ENCODE results near the gene RCVRN. TPM values are rescaled to one million over a fixed set of nuclear protein-coding genes. Genes with fewer than 3 reads are reported as not detected.

Gene RCVRN
- total RNA-seq, 1 donor, result not detected

DNA sequence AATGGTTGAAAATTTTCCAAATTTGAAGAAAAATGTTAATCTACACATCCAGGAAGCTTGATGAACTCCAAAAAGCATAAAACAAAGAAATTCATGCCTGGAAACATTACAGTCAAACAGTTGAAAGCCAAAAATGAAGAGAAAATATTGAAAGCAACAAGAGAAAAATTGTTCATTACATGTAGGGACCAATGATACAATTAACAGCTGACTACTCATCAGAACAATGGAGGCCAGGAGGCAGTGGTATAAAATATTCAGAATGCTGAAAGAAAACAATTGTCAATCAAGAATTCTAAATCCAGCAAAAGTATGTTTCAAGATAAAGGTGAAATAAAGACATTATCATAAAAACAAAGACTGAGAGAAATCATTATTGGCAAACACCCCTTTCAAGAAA lies 21.6 kb downstream of the RCVRN start:
- no peak overlapping the region for H3K4me2 ChIP-seq (ENCODE audit: insufficient read depth, low read length)
- no peaks in the 10 kb centered on the region for H3K4me1 ChIP-seq (ENCODE audit: insufficient read depth, low read length)
- H3K4me3 ChIP-seq (ENCODE audit: insufficient read depth, low read length), result no peak overlapping the region
- H4K20me1 ChIP-seq (ENCODE audit: insufficient read depth, low read length), result no peaks in the 10 kb centered on the region
- no peak overlapping the region for H3K27ac ChIP-seq (ENCODE audit: low read depth, low read length)
- H3K9me3 ChIP-seq (ENCODE audit: low read depth, low read length), result no peaks in the 10 kb centered on the region
- DNase-seq (ENCODE audit: insufficient read length, low spot score, missing footprints), result no peak
- no peaks in the 10 kb centered on the region for H3K27me3 ChIP-seq (ENCODE audit: insufficient read depth, low read length)
- H3K36me3 ChIP-seq (ENCODE audit: insufficient read depth, low read length), result no peaks in the 10 kb centered on the region
- no peak for TF ChIP-seq CTCF (IDR thresholded peaks at IDR 0.05; ENCODE audit: extremely low read depth, low read depth, low read length)
- H2AFZ ChIP-seq (ENCODE audit: low read length), result no peak overlapping the region
- no peaks in the 10 kb centered on the region for H3K79me2 ChIP-seq (ENCODE audit: insufficient read depth, low read length)

DNA sequence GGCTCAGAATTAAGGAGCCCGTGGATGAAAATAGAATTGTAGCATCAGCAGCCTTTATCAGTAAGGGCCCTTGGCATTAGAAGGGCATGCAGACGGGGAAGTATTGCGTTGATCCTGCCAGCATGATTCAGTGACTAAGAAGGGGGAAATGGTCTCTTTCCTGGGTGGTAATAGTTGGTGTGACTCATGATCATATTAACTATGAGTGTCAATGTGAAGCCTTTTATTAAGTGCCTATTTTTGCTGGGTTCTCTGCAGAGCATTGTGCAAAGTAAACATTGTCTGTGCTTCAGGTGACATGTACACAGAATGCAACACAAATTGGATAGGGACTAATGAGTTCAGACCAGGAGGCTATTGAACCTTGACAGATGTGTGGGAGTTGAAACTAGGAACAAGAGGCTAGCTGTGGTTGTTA lies 24.5 kb downstream of the RCVRN start:
- Histone ChIP-seq H2AFZ (ENCODE audit: low read length) (no peak overlapping the region), H3K4me2 (ENCODE audit: insufficient read depth, low read length) (no peak overlapping the region), H3K4me1 (ENCODE audit: insufficient read depth, low read length) (no peaks in the 10 kb centered on the region), H3K36me3 (ENCODE audit: insufficient read depth, low read length) (no peaks in the 10 kb centered on the region), H3K79me2 (ENCODE audit: insufficient read depth, low read length) (no peaks in the 10 kb centered on the region), H4K20me1 (ENCODE audit: insufficient read depth, low read length) (no peaks in the 10 kb centered on the region), H3K27ac (ENCODE audit: low read depth, low read length) (no peak overlapping the region), H3K9me3 (ENCODE audit: low read depth, low read length) (no peaks in the 10 kb centered on the region), H3K27me3 (ENCODE audit: insufficient read depth, low read length) (no peaks in the 10 kb centered on the region), H3K4me3 (ENCODE audit: insufficient read depth, low read length) (no peak overlapping the region)
- DNase-seq (ENCODE audit: insufficient read length, low spot score, missing footprints), result no peak
- no peak for TF ChIP-seq CTCF (IDR thresholded peaks at IDR 0.05; ENCODE audit: extremely low read depth, low read depth, low read length)

DNA sequence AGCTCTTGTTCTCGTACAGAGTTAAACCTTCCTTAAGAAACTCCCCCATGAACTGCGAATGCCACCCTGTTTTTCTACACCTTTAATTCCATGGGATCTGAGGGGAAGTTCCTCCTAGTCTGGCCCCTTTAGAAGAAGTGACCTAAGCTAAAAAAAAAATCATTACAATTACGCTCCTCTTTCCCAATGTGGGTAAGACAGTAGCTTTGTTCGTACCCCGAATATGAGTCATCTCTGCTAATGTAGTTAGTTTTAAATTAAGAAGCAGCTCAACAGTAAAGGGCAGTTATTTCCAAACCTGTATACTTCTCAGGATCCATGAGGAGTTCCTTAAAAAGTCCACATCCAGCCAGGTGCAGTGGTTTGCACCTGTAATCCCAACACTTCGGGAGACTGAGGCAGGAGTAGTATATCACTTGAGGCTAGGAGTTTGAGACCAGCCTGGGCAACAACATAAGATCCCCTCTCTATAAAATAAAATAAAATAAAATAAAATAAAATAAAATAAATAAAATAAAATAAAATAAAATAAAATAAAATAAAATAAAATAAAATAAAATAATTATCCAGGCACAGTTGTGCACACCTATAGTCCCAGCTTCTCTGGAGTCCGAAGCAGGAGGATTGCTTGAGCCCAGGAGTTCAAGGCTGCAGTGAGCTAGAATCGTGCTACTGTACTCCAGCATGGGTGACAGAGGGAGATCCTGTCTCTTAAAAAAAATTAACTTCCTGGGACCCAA lies 26.1 kb downstream of the RCVRN start:
- Histone ChIP-seq H3K27ac (ENCODE audit: low read depth, low read length) (no peak overlapping the region), H3K79me2 (ENCODE audit: insufficient read depth, low read length) (no peaks in the 10 kb centered on the region), H3K4me3 (ENCODE audit: insufficient read depth, low read length) (no peak overlapping the region), H3K36me3 (ENCODE audit: insufficient read depth, low read length) (no peaks in the 10 kb centered on the region), H3K9me3 (ENCODE audit: low read depth, low read length) (no peaks in the 10 kb centered on the region), H4K20me1 (ENCODE audit: insufficient read depth, low read length) (no peaks in the 10 kb centered on the region), H3K4me1 (ENCODE audit: insufficient read depth, low read length) (no peaks in the 10 kb centered on the region), H3K27me3 (ENCODE audit: insufficient read depth, low read length) (no peaks in the 10 kb centered on the region), H3K4me2 (ENCODE audit: insufficient read depth, low read length) (no peak overlapping the region), H2AFZ (ENCODE audit: low read length) (no peak overlapping the region)
- no peak for DNase-seq (ENCODE audit: insufficient read length, low spot score, missing footprints)
- no peak for TF ChIP-seq CTCF (IDR thresholded peaks at IDR 0.05; ENCODE audit: extremely low read depth, low read depth, low read length)

DNA sequence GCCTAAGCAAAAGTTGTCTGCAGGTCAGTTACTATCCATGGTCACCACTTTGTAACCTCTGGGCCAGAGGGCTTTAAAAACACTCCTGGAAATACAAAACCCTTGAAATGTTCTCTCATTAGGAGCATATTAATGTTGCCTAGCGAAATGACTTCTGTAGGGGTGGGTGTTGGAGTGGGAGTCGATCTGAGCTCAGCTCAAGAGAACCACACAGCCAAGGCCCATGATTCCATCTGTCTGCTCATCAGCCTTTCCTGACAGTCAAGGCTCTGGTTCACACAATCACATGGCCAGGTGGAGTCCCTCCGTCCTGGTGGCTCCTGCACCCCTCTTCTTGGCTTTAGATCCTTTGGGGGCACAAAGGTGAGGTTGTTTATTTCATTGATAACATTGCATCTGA lies 26.7 kb downstream of the RCVRN start:
- Histone ChIP-seq H3K4me1 (ENCODE audit: insufficient read depth, low read length) (no peaks in the 10 kb centered on the region), H3K9me3 (ENCODE audit: low read depth, low read length) (no peaks in the 10 kb centered on the region), H4K20me1 (ENCODE audit: insufficient read depth, low read length) (no peaks in the 10 kb centered on the region), H3K36me3 (ENCODE audit: insufficient read depth, low read length) (no peaks in the 10 kb centered on the region), H3K4me2 (ENCODE audit: insufficient read depth, low read length) (no peak overlapping the region), H3K27ac (ENCODE audit: low read depth, low read length) (no peak overlapping the region), H3K4me3 (ENCODE audit: insufficient read depth, low read length) (no peak overlapping the region), H3K79me2 (ENCODE audit: insufficient read depth, low read length) (no peaks in the 10 kb centered on the region), H3K27me3 (ENCODE audit: insufficient read depth, low read length) (no peaks in the 10 kb centered on the region), H2AFZ (ENCODE audit: low read length) (no peak overlapping the region)
- TF ChIP-seq CTCF (IDR thresholded peaks at IDR 0.05; ENCODE audit: extremely low read depth, low read depth, low read length), result no peak
- no peak for DNase-seq (ENCODE audit: insufficient read length, low spot score, missing footprints)
